Activated naive CD4-positive, alpha-beta T cell treated with anti-CD3 and anti-CD28 coated beads for 36 hours (primary cell): ENCODE measurements around the gene NPTXR. TPM values are rescaled to one million over a fixed set of nuclear protein-coding genes. Genes with fewer than 3 reads are reported as not detected.

ENCODE experiments used
- CTCF ChIA-PET: fragments of 350-600 bp; sonication (Branson Sonifier 250); formaldehyde crosslinking; loops from one replicate; lab custom pipeline; 2021; ENCODE audit warnings: antibody characterized with exemption; lab: Charles Lee
- DNase-seq: peaks from one replicate; pipeline ENCODE4 v3.0.0-alpha.2; 2020
- H3K27ac Mint-ChIP-seq: one replicate; pipeline ENCODE4 v1.8.0; 2021; ENCODE audit warnings: mild to moderate bottlenecking, mixed read lengths
- H3K27me3 Mint-ChIP-seq: one replicate; pipeline ENCODE4 v1.8.0; 2021; ENCODE audit warnings: low read depth, mixed read lengths
- H3K36me3 Mint-ChIP-seq: one replicate; pipeline ENCODE4 v1.8.0; 2021; ENCODE audit warnings: low read depth, mixed read lengths
- H3K4me1 Mint-ChIP-seq: one replicate; pipeline ENCODE4 v1.8.0; 2021; ENCODE audit warnings: low read depth, mixed read lengths
- H3K4me3 Mint-ChIP-seq: one replicate; pipeline ENCODE4 v1.8.0; 2021; ENCODE audit warnings: mild to moderate bottlenecking, moderate library complexity, mixed read lengths
- H3K9me3 Mint-ChIP-seq: one replicate; pipeline ENCODE4 v1.8.0; 2021; ENCODE audit warnings: mixed read lengths
- intact Hi-C: fragments of 100-400 bp; cut with micrococcal nuclease; formaldehyde crosslinking; loops from one replicate; pipeline ENCODE4 v1.15.1; 2023
- total RNA-seq, 2 experiments: library from RNA; stranded (reverse); gene quantifications; one replicate each; pipeline ENCODE4 v1.2.3, GENCODE V29; 2021

Gene NPTXR
- total RNA-seq, 2 experiments from 2014 or later = 1.4 to 1.5 TPM

- Mint-ChIP-seq H3K9me3 (peaks cover 2% of the 10 kb centered on the region), H3K36me3 (peaks cover 21% of the 10 kb centered on the region), H3K4me1 (peaks cover 50% of the 10 kb centered on the region), H3K4me3 (peak overlapping the region; percentile 88), H3K27ac (peak overlapping the region; percentile 77), H3K27me3 (no peaks in the 10 kb centered on the region)
- DNase-seq = peak; percentile 92
- CTCF ChIA-PET = interaction anchor here (0.6 to 1.4 kb wide), 5 partner anchors 29 to 458 kb away, joined by 3 to 10 read pairs (median 3); no protein-coding TSS in a partner anchor
- intact Hi-C loops = loop anchor here (1.0 to 5.0 kb wide), 9 partner anchors 68 to 1034 kb away; partner anchors contain the start of genes ATF4, CBX7 and GTPBP1
Observed at GRCh38 chr22:38873469-38874411, 29.9 kb upstream of the NPTXR start.

GRCh38 chr22:38872831-38873248 lies 29.0 kb upstream of the NPTXR start:
- no peak for DNase-seq
- peaks cover 58% of the 10 kb centered on the region for H3K4me1 Mint-ChIP-seq
- intact Hi-C loops = loop anchor here (1.0 to 5.0 kb wide), 3 partner anchors 446 to 1034 kb away; partner anchors contain the start of genes ATF4 and RPL3

GRCh38 chr22:38872172-38872830 lies 28.5 kb upstream of the NPTXR start, which contains the start of gene CBX6:
Gene CBX6, minus strand, starts transcription at chr22:38872216. Its CDS starts 26 bp downstream, at chr22:38872190.
- peaks cover 29% of the 10 kb centered on the region for H3K36me3 Mint-ChIP-seq
- intact Hi-C loops = loop anchor here (1.0 to 5.0 kb wide), 3 partner anchors 447 to 1035 kb away; partner anchors contain the start of genes ATF4 and RPL3
- H3K4me3 Mint-ChIP-seq = peak within 1 kb of the TSS; percentile 96
- H3K4me1 Mint-ChIP-seq = peaks cover 63% of the 10 kb centered on the region
- H3K27ac Mint-ChIP-seq = peak within 1 kb of the TSS; percentile 94
- CTCF ChIA-PET = interaction anchor here (1.1 to 3.6 kb wide), 4 partner anchors 8 to 447 kb away, joined by 3 to 51 read pairs (median 10); partner anchors contain the start of gene RPL3
- peak; percentile 94 for DNase-seq
- no peaks in the 10 kb centered on the region for H3K27me3 Mint-ChIP-seq
- peaks cover 2% of the 10 kb centered on the region for H3K9me3 Mint-ChIP-seq

More at GRCh38 chr22:38872831-38873248, 29.0 kb upstream of the NPTXR start:
- Mint-ChIP-seq H3K27me3 (no peaks in the 10 kb centered on the region), H3K36me3 (peaks cover 29% of the 10 kb centered on the region), H3K27ac (peak overlapping the region; percentile 78), H3K4me3 (peak overlapping the region; percentile 88), H3K9me3 (peaks cover 2% of the 10 kb centered on the region)
- CTCF ChIA-PET = no interaction called here

GRCh38 chr22:38871360-38872171 lies 27.7 kb upstream of the NPTXR start:
- peak; percentile 47 for DNase-seq
- Mint-ChIP-seq H3K9me3 (peaks cover 2% of the 10 kb centered on the region), H3K27ac (peak overlapping the region; percentile 94), H3K4me3 (peak overlapping the region; percentile 96), H3K4me1 (peaks cover 63% of the 10 kb centered on the region), H3K27me3 (no peaks in the 10 kb centered on the region), H3K36me3 (peaks cover 29% of the 10 kb centered on the region)
- intact Hi-C loops = loop anchor here (1.0 to 5.0 kb wide), 3 partner anchors 448 to 1036 kb away; partner anchors contain the start of genes ATF4 and RPL3
- CTCF ChIA-PET = interaction anchor here (0.6 to 3.6 kb wide), 13 partner anchors 9 to 448 kb away, joined by 3 to 51 read pairs (median 5); partner anchors contain the start of genes APOBEC3B and RPL3

- intact Hi-C loops = loop anchor here (1.0 to 5.0 kb wide), 4 partner anchors 132 to 1036 kb away; partner anchors contain the start of gene ATF4
- peaks cover 29% of the 10 kb centered on the region for H3K36me3 Mint-ChIP-seq
- peaks cover 2% of the 10 kb centered on the region for H3K9me3 Mint-ChIP-seq
- CTCF ChIA-PET = interaction anchor here (0.6 to 3.9 kb wide), 30 partner anchors 10 to 448 kb away, joined by 3 to 51 read pairs (median 5); partner anchors contain the start of genes APOBEC3B, NPTXR and RPL3
- no peak for DNase-seq
- peaks cover 63% of the 10 kb centered on the region for H3K4me1 Mint-ChIP-seq
- peak overlapping the region; percentile 96 for H3K4me3 Mint-ChIP-seq
- no peaks in the 10 kb centered on the region for H3K27me3 Mint-ChIP-seq
- peak overlapping the region; percentile 94 for H3K27ac Mint-ChIP-seq
Observed at GRCh38 chr22:38870791-38871359, 27.0 kb upstream of the NPTXR start.

- H3K9me3 Mint-ChIP-seq = peaks cover 2% of the 10 kb centered on the region
- CTCF ChIA-PET = interaction anchor here (0.6 to 3.9 kb wide), 51 partner anchors 9 to 523 kb away, joined by 3 to 51 read pairs (median 4); partner anchors contain the start of genes APOBEC3B and NPTXR
- no peaks in the 10 kb centered on the region for H3K27me3 Mint-ChIP-seq
- peaks cover 29% of the 10 kb centered on the region for H3K36me3 Mint-ChIP-seq
- H3K4me1 Mint-ChIP-seq = peaks cover 64% of the 10 kb centered on the region
- peak overlapping the region; percentile 94 for H3K27ac Mint-ChIP-seq
- intact Hi-C loops = loop anchor here (1.0 to 5.0 kb wide), 4 partner anchors 133 to 1037 kb away; partner anchors contain the start of gene ATF4
- H3K4me3 Mint-ChIP-seq = peak overlapping the region; percentile 96
- DNase-seq = peak; percentile 94
Observed at GRCh38 chr22:38870312-38870741, 26.5 kb upstream of the NPTXR start.

- intact Hi-C loops = loop anchor here (1.0 to 5.0 kb wide), 5 partner anchors 111 to 1038 kb away; partner anchors contain the start of gene ATF4
- H3K4me1 Mint-ChIP-seq = peaks cover 58% of the 10 kb centered on the region
- no peaks in the 10 kb centered on the region for H3K27me3 Mint-ChIP-seq
- CTCF ChIA-PET = interaction anchor here (0.6 to 3.9 kb wide), 51 partner anchors 8 to 524 kb away, joined by 3 to 51 read pairs (median 4); partner anchors contain the start of genes APOBEC3B and NPTXR
- H3K9me3 Mint-ChIP-seq = peaks cover under 1% of the 10 kb centered on the region
- peak overlapping the region; percentile 96 for H3K4me3 Mint-ChIP-seq
- no peak for DNase-seq
- H3K27ac Mint-ChIP-seq = peak overlapping the region; percentile 94
- H3K36me3 Mint-ChIP-seq = peaks cover 29% of the 10 kb centered on the region
Observed at GRCh38 chr22:38869663-38870062, 25.8 kb upstream of the NPTXR start.

- Mint-ChIP-seq H3K4me1 (peaks cover 51% of the 10 kb centered on the region), H3K4me3 (no peak overlapping the region), H3K27me3 (no peaks in the 10 kb centered on the region), H3K27ac (peak overlapping the region; percentile 41), H3K9me3 (no peaks in the 10 kb centered on the region), H3K36me3 (peaks cover 29% of the 10 kb centered on the region)
- intact Hi-C loops = loop anchor here (2.0 kb wide), 1 partner anchor 110 kb away; no protein-coding TSS in a partner anchor
- peak; percentile 89 for DNase-seq
- CTCF ChIA-PET = interaction anchor here (0.7 to 3.9 kb wide), 20 partner anchors 10 to 299 kb away, joined by 3 to 51 read pairs (median 4); no protein-coding TSS in a partner anchor
Observed at GRCh38 chr22:38868886-38869381, 25.1 kb upstream of the NPTXR start.

GRCh38 chr22:38868286-38868721 lies 24.5 kb upstream of the NPTXR start:
- Mint-ChIP-seq H3K27me3 (no peaks in the 10 kb centered on the region), H3K36me3 (peaks cover 29% of the 10 kb centered on the region), H3K27ac (peak overlapping the region; percentile 41), H3K4me1 (peaks cover 45% of the 10 kb centered on the region), H3K9me3 (no peaks in the 10 kb centered on the region), H3K4me3 (no peak overlapping the region)
- CTCF ChIA-PET = interaction anchor here (0.7 to 3.9 kb wide), 10 partner anchors 12 to 270 kb away, joined by 3 to 51 read pairs (median 3); no protein-coding TSS in a partner anchor
- intact Hi-C loops = loop anchor here (2.0 kb wide), 1 partner anchor 110 kb away; no protein-coding TSS in a partner anchor
- no peak for DNase-seq
